NT2/D1 (cell line): ENCODE results near the gene CDHR3.
A peak's percentile ranks its signal among the peaks of the same experiment; 100 is the strongest.

Source experiments
- DNase-seq: peaks from one replicate; pipeline ENCODE4 v3.0.0-alpha.2; 2011; ENCODE audit warnings: low read depth, low spot score
- H3K27me3 ChIP-seq: 2 replicates; pipeline ENCODE4 v1.6.0; 2011; ENCODE audit warnings: mild to moderate bottlenecking; ENCODE audit not compliant: insufficient read length, insufficient read depth
- H3K36me3 ChIP-seq: 2 replicates; pipeline ENCODE4 v1.6.1; 2011; ENCODE audit warnings: mild to moderate bottlenecking, low read length, mixed read lengths; ENCODE audit not compliant: insufficient read depth, insufficient read length
- H3K4me1 ChIP-seq: 2 replicates; pipeline ENCODE4 v1.5.1; 2011; ENCODE audit not compliant: insufficient read depth, insufficient read length
- H3K4me3 ChIP-seq: 2 replicates; pipeline ENCODE4 v1.5.1; 2011; ENCODE audit warnings: low read depth; ENCODE audit not compliant: insufficient read length
- H3K9ac ChIP-seq: 2 replicates; pipeline ENCODE4 v1.6.0; 2011; ENCODE audit warnings: low read depth; ENCODE audit not compliant: insufficient read length
- H3K9me3 ChIP-seq: 2 replicates; pipeline ENCODE4 v1.5.1; 2011; ENCODE audit warnings: mild to moderate bottlenecking, low read length; ENCODE audit not compliant: insufficient read depth
- SUZ12 ChIP-seq: IDR thresholded peaks from 2 replicates; pipeline ENCODE4 v1.6.1; 2011; ENCODE audit not compliant: insufficient read length, insufficient read depth; ENCODE audit errors: extremely low read depth
- YY1 ChIP-seq: IDR thresholded peaks from 2 replicates; pipeline ENCODE4 v1.6.1; 2011; ENCODE audit not compliant: insufficient read length, insufficient read depth
- ZNF274 ChIP-seq: IDR thresholded peaks from 2 replicates; pipeline ENCODE4 v1.6.1; 2011; ENCODE audit warnings: mild to moderate bottlenecking, low read depth, low read length

The CDHR3 gene, protein sequence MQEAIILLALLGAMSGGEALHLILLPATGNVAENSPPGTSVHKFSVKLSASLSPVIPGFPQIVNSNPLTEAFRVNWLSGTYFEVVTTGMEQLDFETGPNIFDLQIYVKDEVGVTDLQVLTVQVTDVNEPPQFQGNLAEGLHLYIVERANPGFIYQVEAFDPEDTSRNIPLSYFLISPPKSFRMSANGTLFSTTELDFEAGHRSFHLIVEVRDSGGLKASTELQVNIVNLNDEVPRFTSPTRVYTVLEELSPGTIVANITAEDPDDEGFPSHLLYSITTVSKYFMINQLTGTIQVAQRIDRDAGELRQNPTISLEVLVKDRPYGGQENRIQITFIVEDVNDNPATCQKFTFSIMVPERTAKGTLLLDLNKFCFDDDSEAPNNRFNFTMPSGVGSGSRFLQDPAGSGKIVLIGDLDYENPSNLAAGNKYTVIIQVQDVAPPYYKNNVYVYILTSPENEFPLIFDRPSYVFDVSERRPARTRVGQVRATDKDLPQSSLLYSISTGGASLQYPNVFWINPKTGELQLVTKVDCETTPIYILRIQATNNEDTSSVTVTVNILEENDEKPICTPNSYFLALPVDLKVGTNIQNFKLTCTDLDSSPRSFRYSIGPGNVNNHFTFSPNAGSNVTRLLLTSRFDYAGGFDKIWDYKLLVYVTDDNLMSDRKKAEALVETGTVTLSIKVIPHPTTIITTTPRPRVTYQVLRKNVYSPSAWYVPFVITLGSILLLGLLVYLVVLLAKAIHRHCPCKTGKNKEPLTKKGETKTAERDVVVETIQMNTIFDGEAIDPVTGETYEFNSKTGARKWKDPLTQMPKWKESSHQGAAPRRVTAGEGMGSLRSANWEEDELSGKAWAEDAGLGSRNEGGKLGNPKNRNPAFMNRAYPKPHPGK

DNA sequence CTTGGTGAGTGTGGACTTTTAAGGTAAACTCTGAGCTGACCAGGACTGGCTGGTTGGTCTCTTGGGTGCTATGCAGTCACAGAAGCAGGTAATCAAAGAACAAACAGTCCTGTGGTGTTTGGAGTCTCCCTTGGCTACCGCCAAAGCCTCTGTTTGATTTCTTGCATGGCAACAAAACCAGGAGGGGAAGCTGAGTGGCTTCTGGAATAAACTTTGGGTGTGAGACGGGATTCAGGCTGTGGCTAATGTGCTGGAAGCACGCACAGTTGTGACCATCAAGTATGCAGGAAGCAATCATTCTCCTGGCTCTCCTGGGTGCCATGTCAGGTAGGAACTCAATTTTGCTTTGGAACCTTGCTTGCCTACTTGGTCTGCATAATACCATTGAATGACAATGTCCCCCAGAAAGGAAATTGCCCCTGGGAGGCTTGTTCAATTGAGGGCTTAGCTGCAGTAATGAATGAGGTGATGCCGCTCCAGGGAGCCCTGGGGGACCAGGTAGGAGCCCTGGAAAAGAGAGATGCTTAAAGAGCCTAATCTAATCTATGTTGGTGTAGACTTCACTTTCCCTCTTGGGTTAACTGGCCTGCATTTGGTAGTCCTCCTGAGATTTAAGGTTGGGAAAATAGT lies at the start of gene CDHR3:
Gene CDHR3 (plus strand): TSS at position 227 of the 630 bp plus-strand sequence. CDS start 55 bp downstream, at position 282.
- H3K27me3 ChIP-seq, result no peaks in the 10 kb centered on the region
- DNase-seq, result peak; percentile 63
- no peaks in the 10 kb centered on the region for H3K9me3 ChIP-seq
- H3K36me3 ChIP-seq, result no peaks in the 10 kb centered on the region
- no peaks in the 10 kb centered on the region for H3K4me1 ChIP-seq
- H3K4me3 ChIP-seq, result no peak within 1 kb of the TSS
- no peak within 1 kb of the TSS for H3K9ac ChIP-seq
- no peak for TF ChIP-seq YY1
- no peak for TF ChIP-seq SUZ12
- TF ChIP-seq ZNF274, result no peak

DNA sequence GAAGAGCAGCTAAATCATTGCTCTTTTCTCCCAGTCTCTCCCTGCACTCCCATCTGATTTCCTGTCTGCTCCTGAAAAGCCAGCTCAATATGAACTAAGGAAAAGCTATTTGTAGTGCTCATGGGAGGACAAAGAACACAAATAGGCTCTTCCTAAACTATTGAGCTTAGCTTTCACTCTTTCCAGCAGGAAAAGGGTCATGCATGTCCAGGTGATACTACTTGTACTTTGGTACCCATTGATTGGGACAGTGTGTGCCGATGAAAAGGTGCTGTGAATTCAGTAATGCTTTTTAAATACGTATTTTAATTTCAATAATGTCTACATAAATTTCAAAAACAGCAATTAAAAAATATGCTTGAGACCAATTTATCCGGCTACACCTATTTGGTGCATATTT lies 49.1 kb upstream of the CDHR3 start:
- no peak for DNase-seq
- TF ChIP-seq SUZ12 (no peak), YY1 (no peak), ZNF274 (no peak)
- H3K36me3 ChIP-seq, result peaks cover 10% of the 10 kb centered on the region
- H3K4me3 ChIP-seq, result no peak overlapping the region
- H3K4me1 ChIP-seq, result no peaks in the 10 kb centered on the region
- peaks cover 10% of the 10 kb centered on the region; the same call in 1 of the 2 replicates for H3K9me3 ChIP-seq
- no peaks in the 10 kb centered on the region for H3K27me3 ChIP-seq
- no peak overlapping the region for H3K9ac ChIP-seq

DNA sequence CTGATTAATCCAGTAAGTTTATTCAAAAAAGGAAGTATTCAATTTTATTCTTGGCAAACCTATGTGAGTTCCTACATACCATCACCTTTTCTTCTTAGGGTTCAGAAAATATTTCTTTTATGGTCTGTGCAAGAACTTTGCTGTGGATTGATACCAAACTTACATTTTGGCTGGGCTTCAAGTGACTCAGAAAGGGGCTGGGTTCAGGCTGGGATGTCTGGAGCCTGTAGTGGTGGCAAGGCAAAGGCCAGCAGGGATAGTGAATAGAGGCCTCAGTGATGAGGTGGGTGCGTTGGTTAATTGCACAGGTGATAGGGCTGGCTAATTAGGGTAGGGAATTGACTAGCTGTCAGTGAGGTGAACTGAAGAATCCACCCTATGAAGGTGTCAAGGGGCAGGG lies 46.5 kb upstream of the CDHR3 start:
- TF ChIP-seq YY1, result no peak
- no peak for TF ChIP-seq ZNF274
- TF ChIP-seq SUZ12, result no peak
- no peak for DNase-seq
- H3K9ac ChIP-seq, result no peak overlapping the region
- H3K4me1 ChIP-seq, result no peaks in the 10 kb centered on the region
- H3K36me3 ChIP-seq, result peaks cover 3% of the 10 kb centered on the region
- no peaks in the 10 kb centered on the region for H3K9me3 ChIP-seq
- no peaks in the 10 kb centered on the region for H3K27me3 ChIP-seq
- no peak overlapping the region for H3K4me3 ChIP-seq

DNA sequence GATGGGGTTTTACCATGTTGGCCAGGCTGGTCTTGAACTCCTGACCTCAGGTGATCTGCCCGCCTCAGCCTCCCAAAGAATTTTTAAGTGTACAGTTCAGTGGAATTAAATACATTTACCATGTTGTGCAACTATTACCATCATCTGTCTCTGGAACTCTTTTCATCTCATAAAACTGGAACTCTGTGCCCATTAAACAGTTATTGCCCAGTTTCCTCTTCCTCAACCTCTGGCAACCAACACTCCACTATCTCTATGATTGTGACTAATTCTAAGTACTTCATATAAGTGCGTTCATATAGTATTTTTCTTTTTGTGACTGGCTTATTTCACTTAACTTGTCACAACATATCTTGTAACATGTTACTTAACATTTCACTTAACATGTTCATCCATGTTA lies 45.4 kb upstream of the CDHR3 start:
- H3K36me3 ChIP-seq, result peaks cover 3% of the 10 kb centered on the region
- no peaks in the 10 kb centered on the region for H3K4me1 ChIP-seq
- no peak overlapping the region for H3K9ac ChIP-seq
- no peak for TF ChIP-seq SUZ12
- TF ChIP-seq YY1, result no peak
- TF ChIP-seq ZNF274, result no peak
- no peak for DNase-seq
- no peaks in the 10 kb centered on the region for H3K9me3 ChIP-seq
- no peaks in the 10 kb centered on the region for H3K27me3 ChIP-seq
- H3K4me3 ChIP-seq, result no peak overlapping the region

DNA sequence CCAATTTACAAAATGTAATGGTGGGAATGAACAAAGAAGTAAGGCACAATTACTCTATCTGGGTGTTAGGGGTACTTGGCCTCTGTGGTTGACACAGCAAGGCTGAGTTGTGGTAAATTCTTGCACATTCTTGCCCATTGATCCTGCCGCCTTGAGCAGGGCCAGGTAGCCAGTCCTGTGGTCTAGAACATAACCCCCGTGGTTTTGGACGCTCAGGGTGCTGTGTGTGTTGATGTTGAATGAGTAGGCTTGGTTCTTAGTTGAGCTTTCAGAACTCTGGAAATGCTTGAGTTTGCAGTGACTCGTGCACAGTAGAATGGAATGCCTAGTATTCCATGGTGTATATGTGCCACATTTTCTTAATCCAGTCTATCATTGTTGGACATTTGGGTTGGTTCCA lies 42.3 kb upstream of the CDHR3 start:
- H3K36me3 ChIP-seq, result no peaks in the 10 kb centered on the region
- no peaks in the 10 kb centered on the region for H3K4me1 ChIP-seq
- H3K9me3 ChIP-seq, result peaks cover 11% of the 10 kb centered on the region; the same call in 1 of the 2 replicates
- TF ChIP-seq SUZ12 (no peak), YY1 (no peak), ZNF274 (no peak)
- H3K4me3 ChIP-seq, result no peak overlapping the region
- DNase-seq, result no peak
- no peak overlapping the region for H3K9ac ChIP-seq
- no peaks in the 10 kb centered on the region for H3K27me3 ChIP-seq

DNA sequence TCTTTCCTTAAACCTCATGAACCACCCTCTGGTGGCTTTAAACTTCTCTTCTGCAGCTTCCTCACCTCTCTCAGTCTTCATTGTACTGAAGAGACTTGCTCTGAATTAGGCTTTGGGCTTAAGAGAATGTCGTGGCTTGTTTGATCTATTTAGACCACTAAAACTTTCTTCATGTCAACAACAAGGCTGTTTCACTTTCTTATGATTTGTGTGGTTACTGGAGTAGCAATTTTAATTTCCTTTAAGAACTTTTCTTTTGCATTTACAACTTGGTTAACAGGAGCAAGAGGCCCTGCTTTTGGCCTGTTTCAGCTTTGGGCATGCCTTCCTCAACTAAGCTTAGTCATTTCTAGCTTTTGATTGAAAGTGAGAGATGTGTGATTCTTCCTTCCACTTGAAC lies 38.1 kb upstream of the CDHR3 start:
- no peak for TF ChIP-seq SUZ12
- TF ChIP-seq YY1, result no peak
- TF ChIP-seq ZNF274, result no peak
- no peaks in the 10 kb centered on the region for H3K4me1 ChIP-seq
- no peak for DNase-seq
- no peaks in the 10 kb centered on the region for H3K27me3 ChIP-seq
- H3K9me3 ChIP-seq, result peaks cover 11% of the 10 kb centered on the region; the same call in 1 of the 2 replicates
- H3K9ac ChIP-seq, result no peak overlapping the region
- H3K4me3 ChIP-seq, result no peak overlapping the region
- H3K36me3 ChIP-seq, result no peaks in the 10 kb centered on the region

DNA sequence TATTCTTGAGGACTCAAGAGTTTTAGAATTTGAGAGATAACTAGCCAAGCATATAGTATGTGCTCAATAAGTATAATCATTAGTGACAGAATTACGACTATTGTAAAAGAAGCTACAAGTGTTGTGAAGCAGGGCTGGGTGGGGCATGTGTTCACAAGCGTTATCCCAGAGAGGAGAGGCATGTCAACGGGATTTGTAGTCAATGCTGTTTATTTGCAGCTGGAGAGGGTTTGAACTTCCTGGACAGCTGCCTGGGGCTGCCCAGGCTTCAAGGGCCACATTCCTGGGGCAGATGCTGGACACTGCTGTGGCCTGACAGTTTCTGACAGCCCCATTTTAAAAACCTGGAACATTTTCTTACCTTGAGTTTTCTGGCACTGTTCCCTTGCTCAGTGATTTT lies 36.9 kb upstream of the CDHR3 start:
- Histone ChIP-seq H3K4me1 (no peaks in the 10 kb centered on the region), H3K4me3 (no peak overlapping the region), H3K27me3 (no peaks in the 10 kb centered on the region), H3K9me3 (peaks cover 11% of the 10 kb centered on the region; the same call in 1 of the 2 replicates), H3K36me3 (no peaks in the 10 kb centered on the region), H3K9ac (no peak overlapping the region)
- DNase-seq, result no peak
- no peak for TF ChIP-seq SUZ12
- TF ChIP-seq ZNF274, result no peak
- TF ChIP-seq YY1, result no peak
